Ishikawa (cell line): ENCODE data around the gene ABLIM2.

Experiments
- CEBPB ChIP-seq: IDR thresholded peaks from 2 replicates; pipeline ENCODE4 v1.6.1; 2012
- CREB1 ChIP-seq: IDR thresholded peaks from 2 replicates; pipeline ENCODE4 v1.6.1; 2012; ENCODE audit warnings: low read depth
- EGR1 ChIP-seq: IDR thresholded peaks from 2 replicates; pipeline ENCODE4 v1.6.1; 2012
- EP300 ChIP-seq: IDR thresholded peaks from 2 replicates; pipeline ENCODE4 v1.6.1; 2012; ENCODE audit warnings: borderline replicate concordance
- FOXM1 ChIP-seq: IDR thresholded peaks from 2 replicates; pipeline ENCODE4 v1.6.1; 2012; ENCODE audit warnings: low read depth, borderline replicate concordance
- MAX ChIP-seq: IDR thresholded peaks from 2 replicates; pipeline ENCODE4 v1.6.1; 2012
- NFIC ChIP-seq: IDR thresholded peaks from 2 replicates; pipeline ENCODE4 v1.6.1; 2012
- RAD21 ChIP-seq: IDR thresholded peaks from 2 replicates; pipeline ENCODE4 v1.6.1; 2012; ENCODE audit warnings: low read depth
- REST ChIP-seq: IDR thresholded peaks from 2 replicates; pipeline ENCODE4 v1.6.1; 2012; ENCODE audit warnings: low read depth, mild to moderate bottlenecking
- TAF1 ChIP-seq: IDR thresholded peaks from 2 replicates; pipeline ENCODE4 v1.6.1; 2012; ENCODE audit warnings: low read depth, mild to moderate bottlenecking
- TCF12 ChIP-seq: IDR thresholded peaks from 2 replicates; pipeline ENCODE4 v1.6.1; 2012; ENCODE audit warnings: low read depth
- TEAD4 ChIP-seq: IDR thresholded peaks from 2 replicates; pipeline ENCODE4 v1.6.1; 2012
- YY1 ChIP-seq: IDR thresholded peaks from 2 replicates; pipeline ENCODE4 v1.6.1; 2012; ENCODE audit warnings: low read depth
- ZBTB7A ChIP-seq: IDR thresholded peaks from 2 replicates; pipeline ENCODE4 v1.6.1; 2012; ENCODE audit warnings: low read depth
- TF ChIP-seq, protein P1 (sequence below): IDR thresholded peaks from 2 replicates; pipeline ENCODE4 v1.6.1; 2012

The ABLIM2 gene

DNA sequence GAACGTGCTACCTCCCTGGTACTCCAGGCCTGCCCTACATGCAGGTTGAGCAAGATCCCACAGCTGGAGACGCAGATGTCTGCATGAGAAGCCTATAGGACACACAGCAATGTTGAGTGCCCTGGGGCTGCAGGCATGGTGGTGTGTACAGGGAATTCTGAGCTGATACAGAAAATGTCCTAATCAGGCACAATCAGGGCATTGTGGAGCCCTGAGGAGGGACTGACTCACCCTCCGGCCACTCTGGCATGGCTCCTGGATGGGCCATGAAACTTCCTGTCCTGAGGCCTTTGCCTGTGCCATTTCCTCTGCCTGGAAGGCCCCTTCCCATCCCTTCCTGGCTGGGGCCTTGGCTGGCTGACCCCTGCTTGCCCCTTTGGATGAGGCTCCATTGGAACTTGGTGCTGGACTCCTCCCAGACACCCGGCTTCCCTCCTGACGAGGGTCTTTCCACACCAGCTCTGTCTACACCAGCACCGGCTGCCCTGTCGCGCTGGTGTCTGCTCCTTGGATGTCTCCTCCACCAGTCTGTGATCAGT is 202.3 kb downstream of the ABLIM2 start:
- no peak for TF ChIP-seq YY1
- no peak for TF ChIP-seq EP300

DNA sequence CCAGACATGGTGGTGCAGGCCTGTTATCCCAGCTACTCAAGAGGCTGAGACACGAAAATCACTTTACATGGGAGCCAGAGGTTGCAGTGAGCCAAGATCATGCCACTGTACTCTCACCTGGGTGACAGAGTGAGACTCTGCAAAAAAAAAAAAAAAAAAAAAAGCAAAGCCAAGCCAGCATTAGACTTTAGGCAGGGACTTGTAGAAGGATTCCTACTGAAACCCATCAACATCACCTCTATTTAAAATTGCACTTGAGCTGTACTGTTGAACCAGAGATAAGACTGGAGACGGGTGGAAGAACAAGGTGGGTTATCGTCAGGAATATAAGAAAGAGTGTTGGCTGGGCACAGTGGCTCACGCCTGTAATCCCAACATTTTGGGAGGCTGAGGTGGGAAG is 203.2 kb downstream of the ABLIM2 start:
- TF ChIP-seq YY1 = no peak
- no peak for TF ChIP-seq EP300
- no peak for TF ChIP-seq TAF1
- no peak for TF ChIP-seq TEAD4
- TF ChIP-seq MAX = no peak
- TF ChIP-seq NFIC = no peak
- no peak for TF ChIP-seq EGR1
- no peak for TF ChIP-seq FOXM1
- TF ChIP-seq CEBPB = no peak
- TF ChIP-seq RAD21 = no peak
- TF ChIP-seq TCF12 = no peak
- TF ChIP-seq, protein P1, sequence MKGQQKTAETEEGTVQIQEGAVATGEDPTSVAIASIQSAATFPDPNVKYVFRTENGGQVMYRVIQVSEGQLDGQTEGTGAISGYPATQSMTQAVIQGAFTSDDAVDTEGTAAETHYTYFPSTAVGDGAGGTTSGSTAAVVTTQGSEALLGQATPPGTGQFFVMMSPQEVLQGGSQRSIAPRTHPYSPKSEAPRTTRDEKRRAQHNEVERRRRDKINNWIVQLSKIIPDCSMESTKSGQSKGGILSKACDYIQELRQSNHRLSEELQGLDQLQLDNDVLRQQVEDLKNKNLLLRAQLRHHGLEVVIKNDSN = no peak
- TF ChIP-seq CREB1 = no peak
- no peak for TF ChIP-seq ZBTB7A
- no peak for TF ChIP-seq REST

DNA sequence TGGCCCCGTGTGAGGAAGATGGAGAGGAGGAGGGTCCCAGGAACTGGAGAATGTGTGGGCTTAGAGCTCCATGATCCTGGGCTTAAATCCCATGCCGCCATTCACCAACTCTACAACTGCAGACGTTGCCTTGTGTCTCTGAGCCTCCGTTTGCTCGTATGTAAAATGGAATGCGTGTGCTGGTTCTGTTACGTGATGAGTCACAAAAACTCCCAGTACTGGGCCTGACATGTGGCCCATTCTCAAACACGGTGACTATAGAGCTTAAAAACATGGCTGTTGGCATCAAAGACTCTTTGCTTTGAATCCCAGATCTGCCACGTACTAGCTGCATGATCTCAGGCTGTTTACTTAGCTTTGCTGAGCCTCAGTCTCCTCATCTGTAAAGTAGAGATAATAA is 206.0 kb downstream of the ABLIM2 start:
- TF ChIP-seq EGR1 = no peak
- no peak for TF ChIP-seq EP300
- no peak for TF ChIP-seq MAX
- no peak for TF ChIP-seq TEAD4
- no peak for TF ChIP-seq CEBPB
- no peak for TF ChIP-seq FOXM1
- no peak for TF ChIP-seq ZBTB7A
- no peak for TF ChIP-seq REST
- TF ChIP-seq TAF1 = no peak
- no peak for TF ChIP-seq YY1
- TF ChIP-seq RAD21 = no peak
- TF ChIP-seq CREB1 = no peak
- no peak for TF ChIP-seq TCF12
- TF ChIP-seq, protein P1 = no peak
- no peak for TF ChIP-seq NFIC

- TF ChIP-seq REST (no peak), RAD21 (no peak), CREB1 (no peak), TAF1 (no peak), TEAD4 (no peak), YY1 (no peak), CEBPB (no peak), MAX (no peak), NFIC (no peak), TCF12 (no peak), ZBTB7A (no peak), EP300 (no peak), EGR1 (no peak), FOXM1 (no peak)
- TF ChIP-seq, protein P1 = no peak
These were observed 208.1 kb downstream of the ABLIM2 start for GRCh38 chr4:7950301-7951092.
